Heart right ventricle (tissue), 16 donors: Measurements from ENCODE around the gene TMEM218. TPM values are rescaled to one million over a fixed set of nuclear protein-coding genes. Genes with fewer than 3 reads are reported as not detected.

ENCODE experiments used
- ATAC-seq, 8 donors: fragments of 200-7000 bp; cut with Tn5 transposase; one replicate each; pipeline ENCODE4 v1.9.1; 2020; ENCODE audit warnings: mild to moderate bottlenecking in 8 of 8, moderate library complexity in 8 of 8, moderate number of reproducible peaks in 1 of 8
- DNase-seq, 2 donors: peaks; one replicate each; pipeline ENCODE4 v3.0.0-alpha.2; 2020
- H3K27ac ChIP-seq, 10 donors: fragments of 200-600 bp; sonication (generic) in 2 of 10; one replicate each; pipeline versions ENCODE4 v1.5.0 to v1.8.0; 2020 to 2022; ENCODE audit warnings: mild to moderate bottlenecking in 3 of 10
- H3K27me3 ChIP-seq, 7 donors: fragments of 200-600 bp; one replicate each; pipeline ENCODE4 v1.8.0; 2021 to 2022; ENCODE audit warnings: mild to moderate bottlenecking in 2 of 7
- H3K36me3 ChIP-seq, 9 donors: fragments of 200-600 bp; sonication (generic) in 1 of 9; one replicate each; pipeline versions ENCODE4 v1.5.0 to v1.8.0; 2020 to 2022; ENCODE audit warnings: mild to moderate bottlenecking in 2 of 9
- H3K4me1 ChIP-seq, 9 donors: fragments of 200-600 bp; sonication (generic) in 1 of 9; one replicate each; pipeline versions ENCODE4 v1.5.0 to v1.8.0; 2020 to 2022; ENCODE audit warnings: mild to moderate bottlenecking in 4 of 9
- H3K4me3 ChIP-seq, 10 donors: fragments of 200-600 bp; sonication (generic) in 2 of 10; one replicate each; pipeline versions ENCODE4 v1.5.0 to v1.8.0; 2020 to 2022; ENCODE audit warnings: mild to moderate bottlenecking in 7 of 10, moderate library complexity in 2 of 10
- H3K9me3 ChIP-seq, 11 donors: fragments of 200-600 bp in 10 of 11; sonication (generic) in 2 of 11; one replicate each; pipeline versions ENCODE4 v1.5.0 to v1.8.0; 2013 to 2022; ENCODE audit warnings: mild to moderate bottlenecking in 2 of 11, control low read depth in 1 of 11, moderate library complexity in 1 of 11
- CTCF ChIP-seq, 9 donors: fragments of 200-600 bp; sonication (generic) in 2 of 9; IDR thresholded peaks; one replicate each; pipeline versions ENCODE4 v1.5.0 to v1.8.0; 2021 to 2022; ENCODE audit warnings: antibody characterized with exemption in 9 of 9, mild to moderate bottlenecking in 5 of 9, moderate library complexity in 1 of 9
- WGBS, 2 donors: extraction: QIAGEN DNeasy Blood & Tissue Kit; methylation state at CpG; one replicate each; pipeline ENCODE4 v1.1.7; 2013; ENCODE audit warnings: inconsistent platforms in 1 of 2; 5-methylcytosine and 5-hydroxymethylcytosine counted together
- intact Hi-C, 10 donors: fragments of 100-400 bp; cut with DNase I; formaldehyde crosslinking; loops; one replicate each; pipeline versions ENCODE4 v1.11.1 to v1.14.2; 2022
- polyA plus RNA-seq, 2 donors: library from polyadenylated mRNA; stranded (reverse); fragments of 200-250 nt; gene quantifications; one replicate each; pipeline ENCODE4 v1.2.3, GENCODE V29; 2013
- total RNA-seq, 10 donors: library from RNA; stranded (reverse); fragmentation: NEBNext Ultra II Directional in 3 of 10; extraction: Animal tissue kit (Norgen Biotek cat#: 25700) in 3 of 10; gene quantifications; one replicate each; pipeline versions ENCODE4 v1.2.1 to v1.2.4, GENCODE V29; 2021 to 2023
- donor health status: Arrhythmogenic right ventricular cardiomyopathy.
- donor health status: ischemic (EF 13 %, LVEDD 7.1; RV severe dilation, severe dysfunction).
- donor health status: healthy with polysubstance abuse.
- donor health status: DM: no; HTN: yes; CAD: no.
- donor health status: DM: no; HTN: no; CAD: no.
- donor health status: ischemic (EF 25% LVEDD 6.9; RV normal size, moderate dysfunction).
- donor health status: ischemic (EF 25% LVEDD 5.7; RV mildly dilated, moderate dysfunction).
- donor health status: healthy.
- donor health status: DM: yes; HTN: yes; CAD: no.
- donor health status: Ischemic cardiomyopathy.
- donor health status: ischemic (EF 35%, LVEDD 5.7; RV mildly dilated, moderate dysfunction).
- donor health status: nonischemic (EF 11% LVEDD 7.7; RV severe dilation, severe dysfunction).
- donor health status: DM: yes; HTN: yes; CAD: no.
- donor health status: PGD.
- donor health status: ischemic (EF 29% LVEDD 5.4; RV normal size, mild dysfunction).
- donor health status: nonischemic (EF 23%, LVEDD 6.1; RV moderate dilation, normal function).

TMEM218 gene
- total and polyA plus RNA-seq, 12 donors, result 4.5 to 17.1 (median 6.9) TPM

DNA sequence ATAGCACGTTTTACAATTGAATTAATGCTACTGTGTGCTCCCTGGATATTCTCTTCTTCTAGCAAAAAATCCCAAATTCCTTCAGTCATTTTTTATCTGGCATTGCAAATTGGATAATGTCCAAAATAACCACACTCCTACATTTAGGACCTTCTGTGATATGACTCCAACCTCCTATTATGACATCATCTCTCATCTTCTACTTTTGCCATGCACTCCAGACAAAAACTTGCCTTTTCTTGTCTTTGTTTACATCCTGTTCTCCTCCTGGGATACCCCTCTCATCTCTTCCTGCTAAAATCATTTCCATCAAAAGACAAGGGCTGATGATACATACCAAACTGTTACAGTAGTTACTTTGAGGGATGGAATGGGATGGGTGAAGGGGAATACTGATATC lies 20.6 kb upstream of the TMEM218 start:
- no peak for TF ChIP-seq CTCF (IDR thresholded peaks at IDR 0.05)
- 55 to 58% methylated on average over 1 of the region's 1 CpG for WGBS, 2 donors
- intact Hi-C loops, result no loop called here
- H3K4me1 ChIP-seq, result no peaks in the 10 kb centered on the region
- peaks cover 0 to 65% (median 15%) of the 10 kb centered on the region in 7 donors for H3K27me3 ChIP-seq
- H3K4me3 ChIP-seq, result no peak overlapping the region
- H3K9me3 ChIP-seq, result no peaks in the 10 kb centered on the region
- no peaks in the 10 kb centered on the region for H3K36me3 ChIP-seq
- no peak for DNase-seq
- no peak overlapping the region for H3K27ac ChIP-seq
- ATAC-seq, result no peak

DNA sequence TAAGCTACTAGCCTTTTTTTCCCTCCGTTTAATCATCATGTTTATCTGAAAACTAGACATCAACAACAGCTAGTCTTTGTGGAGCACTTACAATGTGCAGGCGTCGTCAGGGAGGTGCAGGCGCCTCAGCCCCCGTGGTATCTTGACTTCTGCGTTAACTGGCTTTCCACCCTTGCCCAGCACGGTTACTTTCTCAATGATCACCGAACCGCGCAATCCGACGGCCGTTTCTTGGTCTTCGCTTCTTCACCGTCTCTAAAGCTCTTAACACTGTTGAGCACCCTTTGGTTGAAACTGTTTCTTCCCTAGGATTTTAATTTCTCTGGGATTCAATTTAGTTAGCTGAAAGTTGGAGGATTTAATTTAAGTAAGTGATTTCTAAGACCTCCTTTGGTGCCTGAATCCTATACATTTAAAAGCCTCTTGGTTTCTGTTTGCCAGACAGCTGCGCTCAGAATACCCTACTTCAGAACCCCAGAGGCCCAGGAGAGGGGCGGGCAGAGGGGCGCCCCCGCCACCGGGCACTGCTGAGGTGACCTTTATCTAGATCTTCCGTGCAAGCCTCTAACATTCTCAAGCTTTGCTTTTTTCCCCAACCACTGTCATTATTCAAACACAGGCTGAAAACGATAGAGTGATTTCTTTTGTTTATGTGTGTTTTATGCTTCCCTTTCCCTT lies 18.0 kb upstream of the TMEM218 start:
- 70 to 71% methylated on average over 22 of the region's 22 CpGs for WGBS, 2 donors
- TF ChIP-seq CTCF (IDR thresholded peaks at IDR 0.05), result no peak

GRCh38 chr11:125128450-125128849 lies 17.0 kb upstream of the TMEM218 start:
- intact Hi-C loops, result no loop called here

More for the DNA sequence above, 18.0 kb upstream of the TMEM218 start:
- DNase-seq (no peak), ATAC-seq (no peak)
- Histone ChIP-seq H3K27me3 (peaks cover 0 to 50% (median 15%) of the 10 kb centered on the region in 7 donors), H3K36me3 (no peaks in the 10 kb centered on the region), H3K4me1 (peaks cover 0 to 2% (median 0%) of the 10 kb centered on the region in 9 donors), H3K9me3 (no peaks in the 10 kb centered on the region), H3K27ac (no peak overlapping the region), H3K4me3 (no peak overlapping the region)
- intact Hi-C loops, result no loop called here

GRCh38 chr11:125124618-125124992 lies 13.2 kb upstream of the TMEM218 start:
- Histone ChIP-seq H3K27me3 (peaks cover 0 to 27% (median 12%) of the 10 kb centered on the region in 7 donors), H3K36me3 (no peaks in the 10 kb centered on the region), H3K4me3 (no peak overlapping the region), H3K4me1 (peaks cover 0 to 14% (median 0%) of the 10 kb centered on the region in 9 donors), H3K9me3 (no peaks in the 10 kb centered on the region), H3K27ac (peak overlapping the region in 1 of 10 donors; percentile 15)
- no peak for DNase-seq
- intact Hi-C loops, result no loop called here
- TF ChIP-seq CTCF (IDR thresholded peaks at IDR 0.05), result no peak
- peak in 2 of 8 donors; percentile 14 to 29 for ATAC-seq
- WGBS, 2 donors, result 83 to 91% methylated on average over 4 of the region's 4 CpGs

More at GRCh38 chr11:125128450-125128849, 17.0 kb upstream of the TMEM218 start:
- H3K27ac ChIP-seq, result no peak overlapping the region
- ATAC-seq (no peak), DNase-seq (no peak)
- H3K4me1 ChIP-seq, result peaks cover 0 to 12% (median 0%) of the 10 kb centered on the region in 9 donors
- no peaks in the 10 kb centered on the region for H3K9me3 ChIP-seq
- no peak for TF ChIP-seq CTCF (IDR thresholded peaks at IDR 0.05)
- peaks cover 0 to 42% (median 15%) of the 10 kb centered on the region in 7 donors for H3K27me3 ChIP-seq
- 77% methylated on average over 4 of the region's 4 CpGs for WGBS, 2 donors
- H3K36me3 ChIP-seq, result no peaks in the 10 kb centered on the region
- H3K4me3 ChIP-seq, result no peak overlapping the region
